Activated CD4-positive, alpha-beta T cell treated with anti-CD3 and anti-CD28 coated beads, Interleukin-10, Interleukin-2, amounts not matched to agents 100 ng/mL and 50 ng/mL, durations not matched to agents 16 hours and 8 hours (primary cell): ENCODE measurements around the gene STX10.
"Not testable (repeated sequence)": the region's sequence is repeated elsewhere in the genome, so short reads cannot be mapped to it uniquely, and the experiment has no call there.

Source experiments
- DNase-seq: peaks from one replicate; pipeline ENCODE4 v3.0.0-alpha.2; 2020

Gene STX10

DNA sequence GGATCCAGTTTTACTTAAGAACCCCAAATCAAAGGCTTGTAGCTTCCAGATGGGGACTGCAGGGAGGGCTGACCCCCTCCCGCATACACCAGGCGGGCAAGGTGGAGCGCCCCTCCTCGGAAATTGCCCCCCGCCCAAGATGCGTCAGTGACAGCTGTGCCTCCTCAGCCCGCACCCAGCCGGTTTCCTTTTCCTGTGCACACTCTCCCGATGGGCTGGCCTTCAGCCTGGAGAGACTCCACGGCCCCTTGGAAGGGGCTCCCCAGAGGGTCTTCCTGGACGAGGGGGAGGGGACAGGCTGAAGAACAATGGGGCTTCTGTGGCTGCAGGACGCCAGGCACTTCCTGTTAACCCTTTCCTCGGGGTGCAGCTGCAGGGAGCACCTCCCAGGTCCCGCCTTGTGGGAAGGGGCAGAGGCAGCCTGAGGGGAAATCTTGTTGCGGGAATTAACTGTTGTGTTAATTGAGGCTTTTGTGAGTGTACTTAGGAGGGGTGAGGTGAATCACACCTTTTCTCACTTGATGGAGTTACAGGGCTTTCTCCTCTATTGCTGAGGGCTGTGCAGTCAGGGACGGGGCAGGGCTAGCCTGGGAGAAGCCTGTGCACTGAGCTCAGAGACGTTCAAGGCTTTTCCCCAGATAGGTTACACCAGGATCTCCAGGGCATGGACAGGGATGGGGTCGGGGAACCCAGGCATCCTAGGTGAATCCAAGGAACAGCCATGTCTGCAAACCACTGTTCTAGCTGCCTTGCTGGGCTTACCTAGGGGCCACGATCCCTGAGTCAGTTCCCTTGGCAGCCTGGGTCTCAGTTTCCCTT is 14.4 kb upstream of the STX10 start:
- DNase-seq = peak; percentile 63

DNA sequence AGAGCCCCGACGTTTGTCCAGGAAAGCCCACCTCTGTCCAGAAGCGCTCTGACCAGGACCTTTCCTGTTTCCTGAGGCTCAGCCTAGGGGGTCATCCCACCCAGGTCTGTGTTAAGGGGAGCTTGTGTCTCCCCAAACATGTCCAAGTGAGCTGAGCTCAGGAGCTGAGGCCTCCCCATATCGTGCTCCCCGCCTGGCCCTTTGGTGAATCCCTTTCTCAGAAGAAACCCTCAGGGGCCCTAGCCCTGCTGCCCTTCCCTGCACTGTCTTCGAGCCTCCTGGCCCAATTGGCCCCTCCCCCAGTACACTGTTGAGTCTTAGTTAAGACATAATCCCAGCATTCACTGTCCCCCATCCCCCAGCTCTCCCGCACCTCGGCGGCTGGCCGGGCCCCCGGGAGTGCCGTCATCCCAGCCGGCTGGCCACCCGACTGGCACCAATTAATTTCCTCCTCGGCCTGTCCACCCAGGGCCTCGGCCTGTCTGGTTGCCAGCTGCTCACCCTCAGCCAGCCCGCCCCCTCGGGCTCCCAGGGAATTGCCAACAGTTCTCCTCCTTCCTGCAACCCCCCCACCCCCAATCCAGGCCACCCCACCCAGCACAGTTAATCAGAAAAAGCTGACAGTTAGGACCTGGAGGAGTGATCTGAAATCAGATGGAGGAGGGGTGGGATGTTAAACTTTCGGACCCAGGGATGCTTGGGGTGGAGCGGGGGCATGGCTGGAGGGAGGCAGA is 13.6 kb upstream of the STX10 start:
- peak; percentile 65 for DNase-seq

DNA sequence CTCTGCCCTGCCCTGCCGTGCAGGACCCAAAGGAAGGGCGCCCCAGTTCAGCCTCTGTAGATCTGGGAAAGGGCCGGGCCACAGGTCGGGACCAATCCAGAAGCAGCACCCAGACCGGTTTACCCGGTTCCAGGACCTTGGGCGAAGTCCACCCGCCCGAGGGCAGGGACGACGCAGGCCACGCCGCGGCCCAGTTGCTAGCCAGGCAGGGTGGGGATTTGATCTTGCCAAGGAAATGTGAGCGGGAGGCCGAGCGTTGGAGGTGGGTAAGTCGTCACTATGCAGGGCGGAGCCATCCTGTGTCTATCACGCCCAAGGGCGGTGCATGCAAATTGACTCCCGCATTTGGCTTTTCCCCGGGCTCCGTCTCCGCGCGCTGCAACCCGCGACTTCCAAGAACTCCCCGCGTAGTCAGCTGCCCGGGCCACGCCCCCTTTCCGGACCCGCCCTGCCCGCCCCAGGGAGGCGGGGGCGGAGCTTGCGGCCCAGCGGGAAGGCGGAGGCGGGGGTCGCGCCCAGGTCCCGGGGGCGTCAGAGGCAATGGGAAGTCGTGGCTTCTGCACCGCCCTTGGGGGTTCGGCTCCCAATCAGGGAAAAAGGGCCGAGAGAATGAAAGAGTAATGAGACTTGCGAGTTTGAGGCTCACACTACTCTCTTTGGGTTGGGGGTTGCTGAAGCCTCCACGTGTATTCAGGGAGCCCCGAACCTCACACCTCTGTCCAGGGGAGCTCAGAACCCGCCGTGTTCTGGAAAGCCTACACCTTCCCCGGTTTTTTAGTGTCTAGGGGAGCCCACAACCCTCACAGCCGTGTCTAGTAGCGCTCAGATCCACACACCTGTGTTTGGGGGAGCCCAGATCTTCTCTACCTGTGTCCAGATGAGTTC is 12.8 kb upstream of the STX10 start:
- peak; percentile 97 for DNase-seq

DNA sequence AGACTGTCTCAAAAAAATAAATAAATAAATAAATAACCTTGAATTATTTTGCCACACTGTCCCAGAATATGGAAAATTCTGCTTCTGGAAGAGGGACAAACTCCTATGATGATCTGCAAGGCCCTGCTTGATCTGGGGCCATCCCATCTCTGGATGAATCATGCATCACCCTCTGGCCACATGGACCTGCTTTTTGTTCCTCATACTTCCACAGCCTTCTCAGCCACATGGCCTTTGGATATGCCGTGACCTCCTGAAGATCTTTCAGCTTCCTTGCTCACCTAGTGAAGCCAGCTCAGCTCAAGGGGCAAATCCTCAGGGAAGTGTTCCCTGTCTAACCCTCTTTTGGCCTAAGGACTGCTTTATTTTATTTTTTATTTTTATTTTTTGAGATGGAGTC is 10.4 kb upstream of the STX10 start:
- DNase-seq = no peak

DNA sequence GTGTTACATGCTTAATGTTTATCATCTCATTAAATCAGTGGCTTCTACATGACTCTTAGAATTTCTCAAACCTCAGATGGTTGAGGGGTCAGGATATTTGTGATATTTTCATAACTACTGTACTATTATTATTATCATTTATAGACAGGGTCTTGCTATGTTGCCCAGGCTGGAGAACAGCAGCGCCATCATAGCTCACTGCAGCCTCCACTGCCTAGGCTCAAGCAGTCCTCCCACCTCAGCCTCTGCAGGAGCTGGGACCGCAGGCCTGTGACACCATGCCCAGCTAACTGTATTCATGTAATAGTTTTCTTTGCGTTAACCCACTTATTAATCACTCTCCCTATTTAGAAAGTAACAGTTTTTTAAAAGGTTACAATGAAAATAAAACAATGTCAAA is 9.5 kb upstream of the STX10 start:
- no peak for DNase-seq

DNA sequence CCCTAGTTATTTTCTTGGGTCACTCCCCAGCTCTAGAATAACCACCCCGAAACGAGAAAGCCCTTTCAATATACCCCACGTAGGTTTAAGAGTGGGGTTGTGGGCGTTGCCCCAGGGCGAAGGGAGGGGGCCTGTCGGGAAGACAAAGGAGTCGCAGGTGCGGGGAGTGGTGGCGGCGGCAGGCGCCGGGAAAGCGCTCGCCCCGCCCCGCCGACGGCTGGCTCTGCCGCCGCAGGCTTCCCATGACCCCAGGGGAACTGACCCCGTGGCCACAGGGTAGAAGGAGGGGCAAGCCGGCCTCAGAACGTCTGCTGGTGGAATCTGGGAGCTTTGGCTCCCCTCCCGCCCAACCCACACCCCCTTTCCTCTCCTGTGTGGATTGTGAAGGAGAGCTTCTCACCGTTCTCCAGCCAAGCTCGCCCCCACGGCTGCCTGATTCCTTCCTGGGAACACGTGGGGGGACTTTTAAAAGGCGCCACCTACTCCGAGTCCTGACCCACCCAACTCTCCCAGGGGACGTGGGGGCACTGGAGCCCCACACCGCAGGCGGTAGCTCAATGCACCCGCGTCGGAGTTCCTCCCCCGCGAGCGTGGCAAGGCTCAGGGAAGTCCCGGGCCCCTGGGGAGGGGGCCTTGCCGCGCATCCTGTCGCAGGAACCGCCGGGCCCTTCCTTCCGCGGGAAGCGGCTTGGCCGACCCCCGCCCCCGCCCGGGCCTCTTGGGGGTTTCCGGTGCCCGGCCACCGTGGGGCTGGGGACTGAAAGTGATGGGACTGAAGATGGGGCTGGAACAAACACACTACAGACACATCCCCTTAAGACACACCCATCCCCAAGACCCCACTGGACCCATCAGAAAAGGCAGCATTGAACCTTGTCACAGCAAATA is 5.5 kb upstream of the STX10 start:
- DNase-seq = peak; percentile 85

- peak; percentile 84 for DNase-seq
Measured at GRCh38 chr19:13154911-13155471, 4.8 kb upstream of the STX10 start.

- peak; percentile 77 for DNase-seq
Measured at GRCh38 chr19:13154241-13154778, 4.1 kb upstream of the STX10 start.

GRCh38 chr19:13153569-13154240 is 3.5 kb upstream of the STX10 start:
- DNase-seq = no peak

GRCh38 chr19:13152974-13153568 is 2.9 kb upstream of the STX10 start:
- peak; percentile 98 for DNase-seq

DNA sequence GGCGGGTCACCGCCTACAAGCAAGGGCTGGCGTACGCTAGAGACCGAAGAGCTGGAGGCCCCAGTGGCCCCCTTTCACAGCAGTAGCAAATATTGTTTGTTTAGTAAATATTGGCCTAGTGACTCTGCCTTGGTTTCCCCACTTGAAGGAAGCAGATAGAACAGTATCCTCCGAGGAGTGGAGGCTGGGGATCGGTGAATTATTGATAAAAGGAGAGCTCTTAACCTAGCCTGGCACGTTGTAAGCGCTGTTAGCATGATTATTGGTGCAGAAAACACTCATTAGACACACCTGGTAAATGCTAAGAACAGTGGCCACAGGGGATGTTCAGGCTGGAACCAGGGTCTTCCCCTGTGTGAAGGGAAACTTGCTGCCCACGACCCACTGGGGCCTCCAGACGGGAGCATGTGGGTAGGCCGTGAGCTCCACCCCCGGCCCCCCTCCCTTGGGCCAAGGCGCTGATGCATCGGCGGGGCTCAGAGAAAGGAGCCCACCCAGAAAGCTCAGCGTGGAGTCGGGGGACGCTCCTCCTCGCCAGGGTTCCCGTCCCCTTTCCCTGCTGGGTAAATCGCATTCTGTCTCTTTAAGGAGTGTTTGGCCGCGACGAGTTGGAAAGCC is 2.3 kb upstream of the STX10 start:
- no peak for DNase-seq

DNA sequence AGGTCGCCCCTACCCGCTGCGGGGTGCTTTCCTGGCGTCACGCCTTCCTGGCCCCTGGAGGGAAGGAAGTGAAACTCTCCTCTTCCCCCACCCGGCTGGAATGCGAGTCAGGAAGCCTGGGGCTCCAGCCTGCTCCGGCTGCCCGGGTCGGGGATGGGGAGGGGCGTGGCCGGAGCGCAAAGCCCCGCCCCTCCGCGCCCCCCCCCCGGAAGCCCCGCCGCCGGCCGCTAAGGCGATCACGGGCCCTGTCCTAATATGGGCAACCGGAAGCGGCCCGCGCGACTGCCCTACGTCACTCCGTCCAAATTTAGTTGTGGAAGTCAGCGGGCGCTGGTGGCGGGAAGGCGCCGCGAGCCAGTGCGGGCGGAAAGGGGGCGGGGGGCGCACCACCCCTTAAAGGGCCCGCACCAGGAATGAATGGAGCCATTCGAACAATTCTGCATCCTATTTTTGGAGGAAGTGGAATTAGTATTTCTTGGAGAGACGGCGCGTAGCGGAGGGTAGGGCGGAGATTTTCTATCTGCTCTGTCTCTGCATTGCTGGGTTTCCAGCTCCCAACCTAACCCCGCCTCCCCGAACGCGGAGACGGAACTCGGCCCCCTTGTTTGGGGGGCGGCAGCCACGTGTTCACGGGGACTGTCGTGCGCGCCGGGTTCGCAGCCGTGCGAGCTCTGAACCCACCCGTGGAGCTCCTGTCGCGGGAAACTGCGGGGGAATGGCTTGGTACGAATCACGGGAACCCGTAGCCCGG is 1.6 kb upstream of the STX10 start:
- DNase-seq = peak; percentile 98

- no peak for DNase-seq
Measured at GRCh38 chr19:13150931-13151604, 893 bp upstream of the STX10 start.

DNA sequence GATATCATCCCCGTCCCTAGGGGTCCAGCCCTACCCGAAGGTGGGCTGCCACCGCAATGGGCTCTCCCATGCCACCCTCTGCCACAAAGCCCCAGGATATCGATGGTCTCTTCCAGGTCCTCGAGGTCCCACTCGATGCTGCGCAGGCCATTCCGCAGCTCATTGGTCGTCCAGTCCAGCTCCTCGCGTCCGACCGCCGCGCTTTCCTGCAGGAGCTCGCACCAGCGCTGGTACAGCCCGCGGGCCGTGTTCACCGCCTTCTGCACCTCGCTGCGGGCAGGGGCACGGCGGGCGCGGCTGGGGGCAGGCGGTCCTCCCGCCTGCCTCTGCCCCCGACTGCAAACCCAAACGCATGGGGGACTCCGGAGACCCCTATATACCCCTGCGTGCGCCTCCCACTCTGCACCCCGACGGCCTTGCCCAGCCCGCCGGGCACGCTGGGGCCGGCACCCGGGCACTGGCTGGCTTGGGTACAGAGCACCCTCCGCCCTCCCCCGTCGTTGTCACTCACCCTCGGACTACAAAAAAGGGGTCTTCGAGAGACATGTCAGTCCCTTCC is 468 bp downstream of the STX10 start:
- DNase-seq = peak; percentile 49

GRCh38 chr19:13149173-13149627 is 975 bp downstream of the STX10 start:
- DNase-seq = not testable (repeated sequence)

GRCh38 chr19:13146763-13147563 is 3.2 kb downstream of the STX10 start:
- no peak for DNase-seq

GRCh38 chr19:13139633-13140311 is 10.4 kb downstream of the STX10 start:
- DNase-seq = no peak
